Heart right ventricle (tissue), 16 donors: ENCODE measurements around the gene DOCK1. TPM values are rescaled to one million over a fixed set of nuclear protein-coding genes. Genes with fewer than 3 reads are reported as not detected.

Experiments used
- ATAC-seq, 8 donors: fragments of 200-7000 bp; cut with Tn5 transposase; one replicate each; pipeline ENCODE4 v1.9.1; 2020; ENCODE audit warnings: mild to moderate bottlenecking in 8 of 8, moderate library complexity in 8 of 8, moderate number of reproducible peaks in 1 of 8
- DNase-seq, 2 donors: peaks; one replicate each; pipeline ENCODE4 v3.0.0-alpha.2; 2020
- H3K27ac ChIP-seq, 10 donors: fragments of 200-600 bp; sonication (generic) in 2 of 10; one replicate each; pipeline versions ENCODE4 v1.5.0 to v1.8.0; 2020 to 2022; ENCODE audit warnings: mild to moderate bottlenecking in 3 of 10
- H3K27me3 ChIP-seq, 7 donors: fragments of 200-600 bp; one replicate each; pipeline ENCODE4 v1.8.0; 2021 to 2022; ENCODE audit warnings: mild to moderate bottlenecking in 2 of 7
- H3K36me3 ChIP-seq, 9 donors: fragments of 200-600 bp; sonication (generic) in 1 of 9; one replicate each; pipeline versions ENCODE4 v1.5.0 to v1.8.0; 2020 to 2022; ENCODE audit warnings: mild to moderate bottlenecking in 2 of 9
- H3K4me1 ChIP-seq, 9 donors: fragments of 200-600 bp; sonication (generic) in 1 of 9; one replicate each; pipeline versions ENCODE4 v1.5.0 to v1.8.0; 2020 to 2022; ENCODE audit warnings: mild to moderate bottlenecking in 4 of 9
- H3K4me3 ChIP-seq, 10 donors: fragments of 200-600 bp; sonication (generic) in 2 of 10; one replicate each; pipeline versions ENCODE4 v1.5.0 to v1.8.0; 2020 to 2022; ENCODE audit warnings: mild to moderate bottlenecking in 7 of 10, moderate library complexity in 2 of 10
- H3K9me3 ChIP-seq, 11 donors: fragments of 200-600 bp in 10 of 11; sonication (generic) in 2 of 11; one replicate each; pipeline versions ENCODE4 v1.5.0 to v1.8.0; 2013 to 2022; ENCODE audit warnings: mild to moderate bottlenecking in 2 of 11, control low read depth in 1 of 11, moderate library complexity in 1 of 11
- CTCF ChIP-seq, 9 donors: fragments of 200-600 bp; sonication (generic) in 2 of 9; IDR thresholded peaks; one replicate each; pipeline versions ENCODE4 v1.5.0 to v1.8.0; 2021 to 2022; ENCODE audit warnings: antibody characterized with exemption in 9 of 9, mild to moderate bottlenecking in 5 of 9, moderate library complexity in 1 of 9
- WGBS, 2 donors: extraction: QIAGEN DNeasy Blood & Tissue Kit; methylation state at CpG; one replicate each; pipeline ENCODE4 v1.1.7; 2013; ENCODE audit warnings: inconsistent platforms in 1 of 2; 5-methylcytosine and 5-hydroxymethylcytosine counted together
- intact Hi-C, 10 donors: fragments of 100-400 bp; cut with DNase I; formaldehyde crosslinking; loops; one replicate each; pipeline versions ENCODE4 v1.11.1 to v1.14.2; 2022
- polyA plus RNA-seq, 2 donors: library from polyadenylated mRNA; stranded (reverse); fragments of 200-250 nt; gene quantifications; one replicate each; pipeline ENCODE4 v1.2.3, GENCODE V29; 2013
- total RNA-seq, 10 donors: library from RNA; stranded (reverse); fragmentation: NEBNext Ultra II Directional in 3 of 10; extraction: Animal tissue kit (Norgen Biotek cat#: 25700) in 3 of 10; gene quantifications; one replicate each; pipeline versions ENCODE4 v1.2.1 to v1.2.4, GENCODE V29; 2021 to 2023
- donor health status: Arrhythmogenic right ventricular cardiomyopathy.
- donor health status: ischemic (EF 13 %, LVEDD 7.1; RV severe dilation, severe dysfunction).
- donor health status: healthy with polysubstance abuse.
- donor health status: DM: no; HTN: yes; CAD: no.
- donor health status: DM: no; HTN: no; CAD: no.
- donor health status: ischemic (EF 25% LVEDD 6.9; RV normal size, moderate dysfunction).
- donor health status: ischemic (EF 25% LVEDD 5.7; RV mildly dilated, moderate dysfunction).
- donor health status: healthy.
- donor health status: DM: yes; HTN: yes; CAD: no.
- donor health status: Ischemic cardiomyopathy.
- donor health status: ischemic (EF 35%, LVEDD 5.7; RV mildly dilated, moderate dysfunction).
- donor health status: nonischemic (EF 11% LVEDD 7.7; RV severe dilation, severe dysfunction).
- donor health status: DM: yes; HTN: yes; CAD: no.
- donor health status: PGD.
- donor health status: ischemic (EF 29% LVEDD 5.4; RV normal size, mild dysfunction).
- donor health status: nonischemic (EF 23%, LVEDD 6.1; RV moderate dilation, normal function).

DOCK1 gene
- total and polyA plus RNA-seq, 12 donors, result 7.8 to 26.7 (median 19.8) TPM

- WGBS, 2 donors, result 72 to 94% methylated on average over 6 of the region's 6 CpGs
- Histone ChIP-seq H3K4me3 (no peak overlapping the region), H3K27me3 (no peaks in the 10 kb centered on the region), H3K27ac (no peak overlapping the region), H3K36me3 (peaks cover 0 to 49% (median 18%) of the 10 kb centered on the region in 9 donors), H3K9me3 (no peaks in the 10 kb centered on the region), H3K4me1 (peaks cover 0 to 2% (median 0%) of the 10 kb centered on the region in 9 donors)
- TF ChIP-seq CTCF (IDR thresholded peaks at IDR 0.05), result no peak
- intact Hi-C loops, result no loop called here
- peak in 1 of 8 donors; percentile 28 for ATAC-seq
- DNase-seq, result no peak
Observed at GRCh38 chr10:127343821-127344220, 438.6 kb downstream of the DOCK1 start.

GRCh38 chr10:127344346-127344745 is 439.1 kb downstream of the DOCK1 start:
- no peaks in the 10 kb centered on the region for H3K27me3 ChIP-seq
- H3K4me1 ChIP-seq, result no peaks in the 10 kb centered on the region
- no peak overlapping the region for H3K27ac ChIP-seq
- no peaks in the 10 kb centered on the region for H3K9me3 ChIP-seq
- 78 to 87% methylated on average over 6 of the region's 6 CpGs for WGBS, 2 donors
- no peak overlapping the region for H3K4me3 ChIP-seq
- DNase-seq (no peak), ATAC-seq (no peak)
- no peak for TF ChIP-seq CTCF (IDR thresholded peaks at IDR 0.05)
- intact Hi-C loops, result no loop called here
- H3K36me3 ChIP-seq, result peaks cover 0 to 46% (median 18%) of the 10 kb centered on the region in 9 donors

GRCh38 chr10:127345231-127345965 is 440.2 kb downstream of the DOCK1 start:
- no peaks in the 10 kb centered on the region for H3K4me1 ChIP-seq
- ATAC-seq, result no peak
- no peak for TF ChIP-seq CTCF (IDR thresholded peaks at IDR 0.05)
- no peaks in the 10 kb centered on the region for H3K9me3 ChIP-seq
- intact Hi-C loops, result no loop called here
- WGBS, 2 donors, result 96 to 98% methylated on average over 17 of the region's 17 CpGs
- no peak overlapping the region for H3K27ac ChIP-seq
- H3K36me3 ChIP-seq, result peaks cover 0 to 42% (median 18%) of the 10 kb centered on the region in 9 donors
- no peak for DNase-seq
- no peak overlapping the region for H3K4me3 ChIP-seq
- no peaks in the 10 kb centered on the region for H3K27me3 ChIP-seq

- no peak for TF ChIP-seq CTCF (IDR thresholded peaks at IDR 0.05)
- Histone ChIP-seq H3K9me3 (no peaks in the 10 kb centered on the region), H3K4me1 (no peaks in the 10 kb centered on the region), H3K4me3 (no peak overlapping the region), H3K27me3 (no peaks in the 10 kb centered on the region), H3K27ac (no peak overlapping the region), H3K36me3 (peaks cover 0 to 36% (median 18%) of the 10 kb centered on the region in 9 donors)
- no peak for DNase-seq
- WGBS, 2 donors, result 81 to 86% methylated on average over 11 of the region's 11 CpGs
- ATAC-seq, result no peak
- intact Hi-C loops, result no loop called here
Observed at GRCh38 chr10:127346604-127347003, 441.4 kb downstream of the DOCK1 start.
